Tibial nerve (tissue), 4 donors: ENCODE measurements around the gene HDAC5.
"Not testable (repeated sequence)": the region's sequence is repeated elsewhere in the genome, so short reads cannot be mapped to it uniquely, and the experiment has no call there.

Experiments used
- EP300 ChIP-seq, 2 donors: sonication (generic); formaldehyde crosslinking; IDR thresholded peaks; one replicate each; pipeline ENCODE4 v1.6.1; 2017; ENCODE audit warnings: antibody characterized with exemption in 2 of 2, mild to moderate bottlenecking in 1 of 2
- POLR2A ChIP-seq, 2 donors: fragments of 450-650 bp; IDR thresholded peaks; one replicate each; pipeline ENCODE4 v1.6.1; 2017; ENCODE audit warnings: antibody characterized with exemption in 2 of 2, mild to moderate bottlenecking in 2 of 2, moderate library complexity in 2 of 2
- TF ChIP-seq, protein P1 (sequence below), 5 experiments: fragments of 200-600 bp in 3 of 5; fragments of 450-650 bp in 2 of 5; sonication (generic) in 3 of 5; IDR thresholded peaks; one replicate each; pipeline ENCODE4 v1.5.1; 2016 to 2019; ENCODE audit warnings: antibody characterized with exemption in 5 of 5, mild to moderate bottlenecking in 3 of 5, moderate library complexity in 2 of 5

- TF ChIP-seq, protein P1, sequence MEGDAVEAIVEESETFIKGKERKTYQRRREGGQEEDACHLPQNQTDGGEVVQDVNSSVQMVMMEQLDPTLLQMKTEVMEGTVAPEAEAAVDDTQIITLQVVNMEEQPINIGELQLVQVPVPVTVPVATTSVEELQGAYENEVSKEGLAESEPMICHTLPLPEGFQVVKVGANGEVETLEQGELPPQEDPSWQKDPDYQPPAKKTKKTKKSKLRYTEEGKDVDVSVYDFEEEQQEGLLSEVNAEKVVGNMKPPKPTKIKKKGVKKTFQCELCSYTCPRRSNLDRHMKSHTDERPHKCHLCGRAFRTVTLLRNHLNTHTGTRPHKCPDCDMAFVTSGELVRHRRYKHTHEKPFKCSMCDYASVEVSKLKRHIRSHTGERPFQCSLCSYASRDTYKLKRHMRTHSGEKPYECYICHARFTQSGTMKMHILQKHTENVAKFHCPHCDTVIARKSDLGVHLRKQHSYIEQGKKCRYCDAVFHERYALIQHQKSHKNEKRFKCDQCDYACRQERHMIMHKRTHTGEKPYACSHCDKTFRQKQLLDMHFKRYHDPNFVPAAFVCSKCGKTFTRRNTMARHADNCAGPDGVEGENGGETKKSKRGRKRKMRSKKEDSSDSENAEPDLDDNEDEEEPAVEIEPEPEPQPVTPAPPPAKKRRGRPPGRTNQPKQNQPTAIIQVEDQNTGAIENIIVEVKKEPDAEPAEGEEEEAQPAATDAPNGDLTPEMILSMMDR (IDR thresholded peaks at IDR 0.05) = not testable (repeated sequence)
- TF ChIP-seq POLR2A, EP300 (IDR thresholded peaks at IDR 0.05): not testable (repeated sequence)
Observed at GRCh38 chr17:44046893-44047292, 76.5 kb downstream of the HDAC5 start.
